ENCODE data around the gene USF2.

Gene USF2

GRCh38 chr19:35265900-35266519 is 2.8 kb upstream of the USF2 start:
- no peak for DNase-seq

- DNase-seq: no peak
Observed at GRCh38 chr19:35266520-35267352, 2.0 kb upstream of the USF2 start.

GRCh38 chr19:35267353-35267817 is 1.4 kb upstream of the USF2 start:
- no peak for DNase-seq

GRCh38 chr19:35267818-35268535 is 785 bp upstream of the USF2 start:
- peak; percentile 57 to 66 for DNase-seq

- peak; percentile 62 to 75 for DNase-seq
Observed at GRCh38 chr19:35269438-35270117, 816 bp downstream of the USF2 start.

- no peak for DNase-seq
Observed at GRCh38 chr19:35270381-35270811, 1.6 kb downstream of the USF2 start.

- no peak for DNase-seq
Observed at GRCh38 chr19:35271546-35271945, 2.8 kb downstream of the USF2 start.

GRCh38 chr19:35272122-35272719 is 3.5 kb downstream of the USF2 start:
- no peak for DNase-seq

GRCh38 chr19:35272954-35273649 is 4.3 kb downstream of the USF2 start:
- no peak for DNase-seq

- DNase-seq: no peak
Observed at GRCh38 chr19:35273686-35274259, 5.0 kb downstream of the USF2 start.

GRCh38 chr19:35274323-35274722 is 5.6 kb downstream of the USF2 start:
- no peak for DNase-seq

GRCh38 chr19:35276706-35277281 is 8.0 kb downstream of the USF2 start:
- no peak for DNase-seq

- DNase-seq: no peak
Observed at GRCh38 chr19:35278578-35279284, 10.0 kb downstream of the USF2 start.

- no peak for DNase-seq
Observed at GRCh38 chr19:35279374-35279773, 10.6 kb downstream of the USF2 start.

- no peak for DNase-seq
Observed at GRCh38 chr19:35279985-35280821, 11.4 kb downstream of the USF2 start.

GRCh38 chr19:35281303-35281702 is 12.5 kb downstream of the USF2 start:
- no peak for DNase-seq

- DNase-seq: no peak
Observed at GRCh38 chr19:35284153-35285094, 15.7 kb downstream of the USF2 start.

GRCh38 chr19:35285095-35285449 is 16.3 kb downstream of the USF2 start:
- DNase-seq: no peak
